A673 (cell line): Measurements from ENCODE around the gene TRPV2. TPM values are rescaled to one million over a fixed set of nuclear protein-coding genes. Genes with fewer than 3 reads are reported as not detected.

Experiments used
- BruUV-seq: library from RNA; stranded (reverse); fragments of 400-500 nt; replicated peaks from 2 replicates; lab custom pipeline; 2021; lab: Mats Ljungman, UMichigan
- CTCF ChIA-PET: fragments of 300-600 bp; sonication (Branson Sonifier 250); formaldehyde crosslinking; loops from one replicate; lab custom pipeline; 2022; ENCODE audit warnings: antibody characterized with exemption; lab: Charles Lee
- POLR2A ChIA-PET: fragments of 300-600 bp; sonication (Branson Sonifier 250); formaldehyde crosslinking; loops from one replicate; lab custom pipeline; 2022; ENCODE audit warnings: antibody characterized with exemption; ENCODE audit not compliant: low non-redundant PET; lab: Charles Lee
- DNase-seq: peaks from one replicate; pipeline ENCODE4 v3.0.0-alpha.2; 2015; ENCODE audit warnings: low spot score
- H3K27ac ChIP-seq: fragments of 200-600 bp; sonication (generic); 2 replicates; pipeline ENCODE4 v1.5.1; 2016; ENCODE audit warnings: mixed run types, low read depth, mild to moderate bottlenecking, mixed read lengths, antibody characterized with exemption, low read length; ENCODE audit not compliant: poor library complexity, severe bottlenecking
- H3K27me3 ChIP-seq: fragments of 200-600 bp; sonication (generic); replicated peaks from 2 replicates; pipeline ENCODE4 v1.6.1; 2017; ENCODE audit warnings: mixed run types, low read depth, mild to moderate bottlenecking, mixed read lengths, antibody characterized with exemption, low read length; ENCODE audit not compliant: insufficient read depth, poor library complexity
- H3K36me3 ChIP-seq: fragments of 200-600 bp; sonication (generic); 2 replicates; pipeline ENCODE4 v1.6.1; 2016; ENCODE audit warnings: mixed run types, mild to moderate bottlenecking, mixed read lengths, antibody characterized with exemption, low read length; ENCODE audit not compliant: insufficient read depth, poor library complexity, severe bottlenecking
- H3K4me1 ChIP-seq: fragments of 200-600 bp; sonication (generic); 2 replicates; pipeline ENCODE4 v1.6.1; 2017; ENCODE audit warnings: mixed run types, mild to moderate bottlenecking, mixed read lengths, antibody characterized with exemption, low read length; ENCODE audit not compliant: insufficient read depth, poor library complexity, severe bottlenecking
- H3K4me3 ChIP-seq: fragments of 200-600 bp; sonication (generic); 2 replicates; pipeline ENCODE4 v1.5.1; 2016; ENCODE audit warnings: low read depth, mixed run types, mild to moderate bottlenecking, mixed read lengths, low read length; ENCODE audit not compliant: poor library complexity, severe bottlenecking
- H3K9me3 ChIP-seq: fragments of 200-600 bp; sonication (generic); 2 replicates; pipeline ENCODE4 v1.6.1; 2016; ENCODE audit warnings: mixed run types, low read depth, mild to moderate bottlenecking, mixed read lengths, antibody characterized with exemption, low read length; ENCODE audit not compliant: poor library complexity, severe bottlenecking
- CTCF ChIP-seq: fragments of 300-800, 200-600 bp; sonication (generic); conservative IDR thresholded peaks from 2 replicates; pipeline ENCODE4 v1.5.1; 2017; ENCODE audit warnings: low read depth, mild to moderate bottlenecking, antibody characterized with exemption, low read length, moderate library complexity, mixed read lengths
- EZH2 ChIP-seq: fragments of 200-600 bp; sonication (generic); IDR thresholded peaks from 2 replicates; pipeline ENCODE4 v1.6.1; 2017; ENCODE audit warnings: borderline replicate concordance, low read depth, mild to moderate bottlenecking, mixed read lengths, antibody characterized with exemption, low read length; ENCODE audit not compliant: poor library complexity, severe bottlenecking
- intact Hi-C: fragments of 100-400 bp; cut with micrococcal nuclease; formaldehyde crosslinking; loops from one replicate; pipeline ENCODE4 v1.10.0; 2022; ENCODE audit not compliant: unreplicated experiment
- total RNA-seq: library from RNA; stranded (reverse); gene quantifications from 2 replicates; pipeline ENCODE4 v1.2.3, GENCODE V29; 2021

Gene TRPV2
- total RNA-seq, 1 experiment from 2014 or later, result not detected

- Histone ChIP-seq H3K36me3 (peaks cover 62% of the 10 kb centered on the region), H3K27me3 (no peaks in the 10 kb centered on the region), H3K9me3 (no peaks in the 10 kb centered on the region), H3K4me3 (no peak overlapping the region), H3K27ac (peak overlapping the region; percentile 25), H3K4me1 (peaks cover 27% of the 10 kb centered on the region)
- intact Hi-C loops, result no loop called here
- POLR2A ChIA-PET, result no interaction called here
- no TSS peak for BruUV-seq
- CTCF ChIA-PET, result no interaction called here
- no peak for TF ChIP-seq EZH2
- TF ChIP-seq CTCF, result no peak
- no peak for DNase-seq
Measured at GRCh38 chr17:16447676-16448075, 32.3 kb downstream of the TRPV2 start.

GRCh38 chr17:16448490-16448889 lies 33.1 kb downstream of the TRPV2 start:
- Histone ChIP-seq H3K27me3 (no peaks in the 10 kb centered on the region), H3K36me3 (peaks cover 54% of the 10 kb centered on the region), H3K4me3 (no peak overlapping the region), H3K4me1 (peaks cover 19% of the 10 kb centered on the region), H3K27ac (peak overlapping the region; percentile 25), H3K9me3 (no peaks in the 10 kb centered on the region)
- intact Hi-C loops, result no loop called here
- ChIA-PET CTCF (no interaction called here), POLR2A (no interaction called here)
- no peak for DNase-seq
- no TSS peak for BruUV-seq
- TF ChIP-seq CTCF, result no peak
- TF ChIP-seq EZH2, result no peak

GRCh38 chr17:16449121-16449570 lies 33.8 kb downstream of the TRPV2 start:
- no peak for DNase-seq
- Histone ChIP-seq H3K27ac (peak overlapping the region; percentile 25), H3K36me3 (peaks cover 48% of the 10 kb centered on the region), H3K4me3 (no peak overlapping the region), H3K4me1 (peaks cover 12% of the 10 kb centered on the region), H3K27me3 (no peaks in the 10 kb centered on the region), H3K9me3 (no peaks in the 10 kb centered on the region)
- CTCF ChIA-PET, result interaction anchor here (0.7 kb wide), 1 partner anchor 72 kb away, joined by 3 read pairs; no protein-coding TSS in a partner anchor
- no peak for TF ChIP-seq EZH2
- no peak for TF ChIP-seq CTCF
- intact Hi-C loops, result no loop called here
- BruUV-seq, result no TSS peak
- POLR2A ChIA-PET, result no interaction called here
